Measurements from ENCODE around the gene ENTPD5. TPM values are rescaled to one million over a fixed set of nuclear protein-coding genes. Genes with fewer than 3 reads are reported as not detected.

The ENTPD5 gene
- total RNA-seq, 2 donors from 2014 or later = 15.6 to 16.5 TPM

GRCh38 chr14:73937012-73937411, 82.1 kb downstream of the ENTPD5 start:
- DNase-seq = no peak
- Histone ChIP-seq H3K36me3 (ENCODE audit: control insufficient read depth, insufficient read depth, low read length) (peaks cover 27% of the 10 kb centered on the region), H3K27ac (ENCODE audit: low read depth, low read length) (no peak overlapping the region), H3K27me3 (ENCODE audit: control insufficient read depth, insufficient read depth, low read length, poor library complexity, severe bottlenecking) (peaks cover 21% of the 10 kb centered on the region), H3K9ac (ENCODE audit: extremely low read depth, low read length, poor library complexity, severe bottlenecking) (no peak overlapping the region), H3K4me3 (ENCODE audit: low read length) (no peak overlapping the region), H3K9me3 (ENCODE audit: control insufficient read depth, low read length) (no peaks in the 10 kb centered on the region), H3K4me1 (ENCODE audit: control insufficient read depth, insufficient read depth, low read length) (no peaks in the 10 kb centered on the region)
- TF ChIP-seq, protein P1, sequence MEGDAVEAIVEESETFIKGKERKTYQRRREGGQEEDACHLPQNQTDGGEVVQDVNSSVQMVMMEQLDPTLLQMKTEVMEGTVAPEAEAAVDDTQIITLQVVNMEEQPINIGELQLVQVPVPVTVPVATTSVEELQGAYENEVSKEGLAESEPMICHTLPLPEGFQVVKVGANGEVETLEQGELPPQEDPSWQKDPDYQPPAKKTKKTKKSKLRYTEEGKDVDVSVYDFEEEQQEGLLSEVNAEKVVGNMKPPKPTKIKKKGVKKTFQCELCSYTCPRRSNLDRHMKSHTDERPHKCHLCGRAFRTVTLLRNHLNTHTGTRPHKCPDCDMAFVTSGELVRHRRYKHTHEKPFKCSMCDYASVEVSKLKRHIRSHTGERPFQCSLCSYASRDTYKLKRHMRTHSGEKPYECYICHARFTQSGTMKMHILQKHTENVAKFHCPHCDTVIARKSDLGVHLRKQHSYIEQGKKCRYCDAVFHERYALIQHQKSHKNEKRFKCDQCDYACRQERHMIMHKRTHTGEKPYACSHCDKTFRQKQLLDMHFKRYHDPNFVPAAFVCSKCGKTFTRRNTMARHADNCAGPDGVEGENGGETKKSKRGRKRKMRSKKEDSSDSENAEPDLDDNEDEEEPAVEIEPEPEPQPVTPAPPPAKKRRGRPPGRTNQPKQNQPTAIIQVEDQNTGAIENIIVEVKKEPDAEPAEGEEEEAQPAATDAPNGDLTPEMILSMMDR (conservative IDR thresholded peaks at IDR 0.05) = no peak
- 96% methylated on average over 2 of the region's 2 CpGs; no CpG with 5 or more reads in 1 of the 2 experiments for WGBS, 2 experiments (ENCODE audit: insufficient coverage in 1 of 2, insufficient read length in 1 of 2)
- no peak overlapping the region for H3K4me3 Mint-ChIP-seq
- no peaks in the 10 kb centered on the region for H3K4me1 Mint-ChIP-seq
- peaks cover 8% of the 10 kb centered on the region for H3K36me3 Mint-ChIP-seq (ENCODE audit: low read depth)
- H3K27ac Mint-ChIP-seq = no peak overlapping the region
- H3K27me3 Mint-ChIP-seq (ENCODE audit: insufficient read depth) = peaks cover 6% of the 10 kb centered on the region
- no peaks in the 10 kb centered on the region for H3K9me3 Mint-ChIP-seq

DNA sequence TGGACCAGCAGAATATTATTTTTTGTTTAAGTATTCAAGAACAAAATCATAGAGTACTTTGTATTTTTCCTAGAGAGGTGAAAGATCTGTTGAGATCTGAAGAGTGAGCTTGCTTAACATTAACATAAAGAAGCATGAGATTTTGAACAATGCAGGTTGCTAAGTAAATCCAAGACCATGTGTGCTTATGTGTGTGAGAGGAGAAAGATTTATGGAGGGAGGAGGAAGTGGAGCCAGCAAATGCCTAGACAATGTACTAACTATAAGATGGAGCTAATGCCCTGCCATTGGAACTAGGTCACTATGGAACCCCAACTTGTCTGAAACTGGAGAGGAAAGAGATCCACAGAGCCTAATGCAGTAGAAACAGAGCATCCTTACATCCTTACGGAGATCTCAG, 82.5 kb downstream of the ENTPD5 start:
- Mint-ChIP-seq H3K36me3 (ENCODE audit: low read depth) (peaks cover 8% of the 10 kb centered on the region), H3K27me3 (ENCODE audit: insufficient read depth) (peaks cover 5% of the 10 kb centered on the region), H3K27ac (no peak overlapping the region), H3K9me3 (no peaks in the 10 kb centered on the region), H3K4me1 (no peaks in the 10 kb centered on the region), H3K4me3 (no peak overlapping the region)
- H3K4me3 ChIP-seq (ENCODE audit: low read length) = no peak overlapping the region
- DNase-seq = no peak
- no peak overlapping the region for H3K9ac ChIP-seq (ENCODE audit: extremely low read depth, low read length, poor library complexity, severe bottlenecking)
- peaks cover 18% of the 10 kb centered on the region for H3K27me3 ChIP-seq (ENCODE audit: control insufficient read depth, insufficient read depth, low read length, poor library complexity, severe bottlenecking)
- peaks cover 32% of the 10 kb centered on the region for H3K36me3 ChIP-seq (ENCODE audit: control insufficient read depth, insufficient read depth, low read length)
- H3K4me1 ChIP-seq (ENCODE audit: control insufficient read depth, insufficient read depth, low read length) = no peaks in the 10 kb centered on the region
- 91% methylated on average over 1 of the region's 1 CpG; no CpG with 5 or more reads in 1 of the 2 experiments for WGBS, 2 experiments (ENCODE audit: insufficient coverage in 1 of 2, insufficient read length in 1 of 2)
- TF ChIP-seq, protein P1 (conservative IDR thresholded peaks at IDR 0.05) = no peak
- no peaks in the 10 kb centered on the region for H3K9me3 ChIP-seq (ENCODE audit: control insufficient read depth, low read length)
- H3K27ac ChIP-seq (ENCODE audit: low read depth, low read length) = no peak overlapping the region

- DNase-seq = no peak
These were observed 83.4 kb downstream of the ENTPD5 start for GRCh38 chr14:73935666-73936065.

More at GRCh38 chr14:73935666-73936065, 83.4 kb downstream of the ENTPD5 start:
- Mint-ChIP-seq H3K4me3 (no peak overlapping the region), H3K9me3 (no peaks in the 10 kb centered on the region), H3K27ac (no peak overlapping the region), H3K36me3 (ENCODE audit: low read depth) (peaks cover 8% of the 10 kb centered on the region), H3K27me3 (ENCODE audit: insufficient read depth) (peaks cover 3% of the 10 kb centered on the region), H3K4me1 (no peaks in the 10 kb centered on the region)
- TF ChIP-seq, protein P1 (conservative IDR thresholded peaks at IDR 0.05) = peak; percentile 70
- WGBS, 2 experiments (ENCODE audit: insufficient coverage in 1 of 2, insufficient read length in 1 of 2) = 96% methylated on average over 1 of the region's 2 CpGs; no CpG with 5 or more reads in 1 of the 2 experiments
- no peak overlapping the region for H3K9ac ChIP-seq (ENCODE audit: extremely low read depth, low read length, poor library complexity, severe bottlenecking)
- H3K4me3 ChIP-seq (ENCODE audit: low read length) = no peak overlapping the region
- no peaks in the 10 kb centered on the region for H3K4me1 ChIP-seq (ENCODE audit: control insufficient read depth, insufficient read depth, low read length)
- peaks cover 40% of the 10 kb centered on the region for H3K36me3 ChIP-seq (ENCODE audit: control insufficient read depth, insufficient read depth, low read length)
- H3K27me3 ChIP-seq (ENCODE audit: control insufficient read depth, insufficient read depth, low read length, poor library complexity, severe bottlenecking) = peaks cover 10% of the 10 kb centered on the region
- no peak overlapping the region for H3K27ac ChIP-seq (ENCODE audit: low read depth, low read length)
- no peaks in the 10 kb centered on the region for H3K9me3 ChIP-seq (ENCODE audit: control insufficient read depth, low read length)

Measured in endodermal cell (in vitro differentiated cells).